Pancreas (tissue), 10 donors: Measurements from ENCODE around the gene PRR19. TPM values are rescaled to one million over a fixed set of nuclear protein-coding genes. Genes with fewer than 3 reads are reported as not detected.
"Not testable (repeated sequence)": the region's sequence is repeated elsewhere in the genome, so short reads cannot be mapped to it uniquely, and the experiment has no call there.

Source experiments
- ATAC-seq, 4 donors: fragments of 200-7000 bp; cut with Tn5 transposase; one replicate each; pipeline versions ENCODE4 v1.8.0 to v1.9.1; 2020; ENCODE audit warnings: mild to moderate bottlenecking in 4 of 4, moderate library complexity in 4 of 4
- DNase-seq, 6 donors: peaks; one replicate each; pipeline ENCODE4 v3.0.0-alpha.2; 2020
- FAIRE-seq: peaks from 2 replicates; lab custom pipeline; 2012; peaks lifted over from hg19 to GRCh38; lab: Jason Lieb, UNC
- H3K27ac ChIP-seq, 4 donors: fragments of 200-600 bp; sonication (generic); 1 replicate in 3 of 4; 2 replicates in 1 of 4; pipeline versions ENCODE4 v1.5.0 to v1.8.0; 2020
- H3K27me3 ChIP-seq, 4 donors: fragments of 200-600 bp; one replicate each; pipeline ENCODE4 v1.8.0; 2021
- H3K36me3 ChIP-seq, 3 donors: fragments of 200-600 bp; sonication (generic) in 1 of 3; one replicate each; pipeline versions ENCODE4 v1.5.0 to v1.8.0; 2020 to 2021
- H3K4me1 ChIP-seq, 3 donors: fragments of 200-600 bp; one replicate each; pipeline ENCODE4 v1.8.0; 2021
- H3K4me3 ChIP-seq, 4 donors: fragments of 200-600 bp; sonication (generic) in 2 of 4; one replicate each; pipeline versions ENCODE4 v1.5.0 to v1.8.0; 2020 to 2021
- H3K9me3 ChIP-seq, 4 donors: fragments of 200-600 bp; one replicate each; pipeline ENCODE4 v1.8.0; 2021
- WGBS, 2 donors: extraction: QIAGEN DNeasy Blood & Tissue Kit; methylation state at CpG; one replicate each; pipeline ENCODE4 v1.1.7; 2013; 5-methylcytosine and 5-hydroxymethylcytosine counted together
- intact Hi-C, 3 donors: fragments of 100-400 bp; cut with DNase I; formaldehyde crosslinking; loops; one replicate each; pipeline versions ENCODE4 v1.11.1 to v1.14.2; 2022
- polyA plus RNA-seq, 2 donors: library from polyadenylated mRNA; stranded (reverse); fragments of 200-250 nt; gene quantifications; one replicate each; pipeline ENCODE4 v1.2.3, GENCODE V29; 2013
- total RNA-seq, 6 donors: library from RNA; stranded (reverse); fragmentation: NEBNext Ultra II Directional in 4 of 6; extraction: Animal tissue kit (Norgen Biotek cat#: 25700) in 4 of 6; gene quantifications; one replicate each; pipeline versions ENCODE4 v1.2.1 to v1.2.4, GENCODE V29; 2021 to 2023
- TF ChIP-seq, protein P1 (sequence below), 4 donors: fragments of 200-600 bp; sonication (generic) in 3 of 4; IDR thresholded peaks; one replicate each; pipeline versions ENCODE4 v1.5.0 to v1.8.0; 2021; ENCODE audit warnings: antibody characterized with exemption in 4 of 4
- donor health status: healthy with polysubstance abuse.
- donor health status: DM: no; HTN: no; CAD: no; lungs with moderate emphysema.
- donor health status: DM: no; HTN: no; CAD: no.
- donor health status: control.
- donor health status: control.
- donor health status: Bipolar disorder and iron deficiency.
- donor health status: DM: yes; HTN: yes; CAD: no.
- donor health status: DM: no; HTN: no; CAD: no.
- donor health status: DM: no; HTN: no; CAD: no.
- donor health status: DM: yes; HTN: yes; CAD: no.

Gene PRR19
- total and polyA plus RNA-seq, 8 donors = 0.12 to 0.99 (median 0.37) TPM

DNA sequence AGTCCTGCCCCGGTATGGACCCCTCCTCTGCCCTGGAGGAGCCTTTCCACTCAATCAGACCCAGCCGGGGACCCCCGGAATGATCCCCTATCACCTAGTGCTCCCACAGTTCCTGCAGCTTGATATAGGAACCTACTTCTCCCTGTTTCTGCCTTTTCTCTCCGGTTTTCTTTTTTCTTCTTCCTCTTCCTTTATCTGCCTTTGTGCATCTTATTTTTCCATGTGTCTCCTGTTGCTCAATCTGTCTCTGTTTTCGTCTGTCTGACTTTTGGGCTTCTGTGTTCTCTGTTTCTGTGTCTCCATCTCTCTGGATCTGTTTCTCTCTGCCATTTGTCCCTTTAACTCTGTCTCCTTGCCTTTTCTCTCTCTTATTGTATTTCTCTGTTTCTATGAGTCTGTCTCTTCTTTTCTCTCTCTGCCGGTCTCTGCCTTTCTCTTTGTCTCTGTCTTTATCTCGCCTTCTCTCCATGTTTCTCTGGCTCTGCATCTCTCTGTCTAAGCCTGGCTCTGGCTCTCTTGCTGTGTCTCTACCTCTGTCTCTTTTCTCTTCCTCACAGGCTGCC lies 33.5 kb downstream of the PRR19 start:
- Histone ChIP-seq H3K4me3 (no peak overlapping the region), H3K27me3 (no peaks in the 10 kb centered on the region), H3K27ac (no peak overlapping the region), H3K36me3 (no peaks in the 10 kb centered on the region), H3K9me3 (no peaks in the 10 kb centered on the region), H3K4me1 (no peaks in the 10 kb centered on the region)
- intact Hi-C loops = no loop called here
- 80 to 89% methylated on average over 7 of the region's 7 CpGs for WGBS, 2 donors
- TF ChIP-seq, protein P1, sequence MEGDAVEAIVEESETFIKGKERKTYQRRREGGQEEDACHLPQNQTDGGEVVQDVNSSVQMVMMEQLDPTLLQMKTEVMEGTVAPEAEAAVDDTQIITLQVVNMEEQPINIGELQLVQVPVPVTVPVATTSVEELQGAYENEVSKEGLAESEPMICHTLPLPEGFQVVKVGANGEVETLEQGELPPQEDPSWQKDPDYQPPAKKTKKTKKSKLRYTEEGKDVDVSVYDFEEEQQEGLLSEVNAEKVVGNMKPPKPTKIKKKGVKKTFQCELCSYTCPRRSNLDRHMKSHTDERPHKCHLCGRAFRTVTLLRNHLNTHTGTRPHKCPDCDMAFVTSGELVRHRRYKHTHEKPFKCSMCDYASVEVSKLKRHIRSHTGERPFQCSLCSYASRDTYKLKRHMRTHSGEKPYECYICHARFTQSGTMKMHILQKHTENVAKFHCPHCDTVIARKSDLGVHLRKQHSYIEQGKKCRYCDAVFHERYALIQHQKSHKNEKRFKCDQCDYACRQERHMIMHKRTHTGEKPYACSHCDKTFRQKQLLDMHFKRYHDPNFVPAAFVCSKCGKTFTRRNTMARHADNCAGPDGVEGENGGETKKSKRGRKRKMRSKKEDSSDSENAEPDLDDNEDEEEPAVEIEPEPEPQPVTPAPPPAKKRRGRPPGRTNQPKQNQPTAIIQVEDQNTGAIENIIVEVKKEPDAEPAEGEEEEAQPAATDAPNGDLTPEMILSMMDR (IDR thresholded peaks at IDR 0.05) = no peak
- ATAC-seq (no peak), DNase-seq (no peak), FAIRE-seq (no peak)

GRCh38 chr19:42335971-42336370 lies 34.0 kb downstream of the PRR19 start:
- FAIRE-seq = no peak
- WGBS, 2 donors = 91 to 96% methylated on average over 16 to 19 of the region's 19 CpGs
- intact Hi-C loops = no loop called here
- Histone ChIP-seq H3K9me3 (no peaks in the 10 kb centered on the region), H3K36me3 (no peaks in the 10 kb centered on the region), H3K4me3 (no peak overlapping the region), H3K27ac (no peak overlapping the region), H3K27me3 (no peaks in the 10 kb centered on the region), H3K4me1 (no peaks in the 10 kb centered on the region)
- TF ChIP-seq, protein P1 (IDR thresholded peaks at IDR 0.05) = no peak
- DNase-seq = no peak
- no peak for ATAC-seq

GRCh38 chr19:42339126-42339860 lies 37.4 kb downstream of the PRR19 start:
- H3K4me1 ChIP-seq, DNase-seq, H3K9me3 ChIP-seq, H3K27ac ChIP-seq, H3K36me3 ChIP-seq, intact Hi-C loops, FAIRE-seq, H3K4me3 ChIP-seq, ATAC-seq, H3K27me3 ChIP-seq: not testable (repeated sequence)
- WGBS, 2 donors = 82 to 87% methylated on average over 7 of the region's 7 CpGs

- H3K4me1 ChIP-seq, FAIRE-seq, intact Hi-C loops, H3K27me3 ChIP-seq, ATAC-seq, H3K9me3 ChIP-seq, H3K36me3 ChIP-seq, H3K27ac ChIP-seq, DNase-seq, H3K4me3 ChIP-seq: not testable (repeated sequence)
- WGBS, 2 donors = 90 to 93% methylated on average over 4 of the region's 4 CpGs
These were observed 38.0 kb downstream of the PRR19 start for GRCh38 chr19:42339922-42340321.

DNA sequence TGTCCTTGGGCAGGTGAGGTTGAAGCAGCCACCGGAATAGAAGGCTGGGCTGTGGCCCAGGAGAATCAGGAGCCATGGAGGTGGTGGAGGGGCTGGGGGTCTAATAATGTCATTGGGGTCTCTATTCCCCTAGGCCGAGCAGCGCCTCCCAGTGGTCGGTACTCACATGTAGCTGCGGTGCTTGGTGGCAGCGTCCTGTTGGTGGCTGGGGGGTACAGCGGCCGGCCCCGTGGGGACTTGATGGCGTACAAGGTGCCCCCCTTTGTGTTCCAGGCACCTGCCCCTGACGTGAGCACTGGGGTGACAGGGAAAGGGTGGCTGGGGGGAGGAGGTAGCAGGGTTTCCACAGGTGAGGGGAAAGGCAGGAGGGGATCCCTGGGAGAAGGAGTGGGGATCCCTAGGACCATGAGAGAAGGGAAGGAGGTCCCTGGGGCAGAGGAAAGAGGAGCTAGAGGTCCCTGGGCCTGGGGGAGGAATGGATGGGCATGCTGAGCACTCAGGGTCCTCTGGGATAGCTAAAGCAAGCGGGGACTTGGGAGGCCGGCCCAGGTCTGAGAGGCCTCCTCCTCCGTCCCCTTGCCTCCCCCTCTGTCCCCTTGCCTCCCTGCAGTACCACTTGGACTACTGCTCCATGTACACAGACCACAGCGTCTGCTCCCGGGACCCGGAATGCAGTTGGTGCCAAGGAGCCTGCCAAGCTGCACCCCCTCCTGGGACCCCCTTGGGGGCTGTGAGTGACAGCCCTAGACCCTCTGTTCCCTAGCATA lies 41.6 kb downstream of the PRR19 start:
- no peaks in the 10 kb centered on the region for H3K27me3 ChIP-seq
- 87 to 89% methylated on average over 15 to 17 of the region's 17 CpGs for WGBS, 2 donors
- H3K9me3 ChIP-seq = no peaks in the 10 kb centered on the region
- ATAC-seq = no peak
- intact Hi-C loops = no loop called here
- TF ChIP-seq, protein P1 (IDR thresholded peaks at IDR 0.05) = no peak
- H3K4me3 ChIP-seq = no peak overlapping the region
- no peaks in the 10 kb centered on the region for H3K36me3 ChIP-seq
- no peak overlapping the region for H3K27ac ChIP-seq
- FAIRE-seq = no peak
- peak in 1 of 6 donors; percentile 50 for DNase-seq
- H3K4me1 ChIP-seq = no peaks in the 10 kb centered on the region
